BLaER1 (cell line): ENCODE measurements around the gene DOCK2.

ENCODE experiments used
- H3K27ac ChIP-seq: shearing (Covaris generic); formaldehyde crosslinking; 2 replicates; pipeline ENCODE4 v1.8.1; 2022
- H3K27me3 ChIP-seq: shearing (Covaris generic); formaldehyde crosslinking; 2 replicates; pipeline ENCODE4 v1.8.1; 2022
- H3K36me3 ChIP-seq: shearing (Covaris generic); formaldehyde crosslinking; 2 replicates; pipeline ENCODE4 v1.8.1; 2022
- H3K4me1 ChIP-seq: shearing (Covaris generic); formaldehyde crosslinking; 2 replicates; pipeline ENCODE4 v1.8.1; 2022
- H3K4me2 ChIP-seq: shearing (Covaris generic); formaldehyde crosslinking; 2 replicates; pipeline ENCODE4 v1.8.1; 2022
- H3K4me3 ChIP-seq: shearing (Covaris generic); formaldehyde crosslinking; 2 replicates; pipeline ENCODE4 v1.8.1; 2022
- H3K9ac ChIP-seq: shearing (Covaris generic); formaldehyde crosslinking; 2 replicates; pipeline ENCODE4 v1.8.1; 2022
- H3K9me3 ChIP-seq: shearing (Covaris generic); formaldehyde crosslinking; 2 replicates; pipeline ENCODE4 v1.8.1; 2022
- H4K20me1 ChIP-seq: shearing (Covaris generic); formaldehyde crosslinking; 2 replicates; pipeline ENCODE4 v1.8.1; 2022
- Cebpa-rat ChIP-seq: shearing (Covaris generic); IDR thresholded peaks from 2 replicates; pipeline ENCODE4 v1.8.1; 2022

DOCK2 gene

DNA sequence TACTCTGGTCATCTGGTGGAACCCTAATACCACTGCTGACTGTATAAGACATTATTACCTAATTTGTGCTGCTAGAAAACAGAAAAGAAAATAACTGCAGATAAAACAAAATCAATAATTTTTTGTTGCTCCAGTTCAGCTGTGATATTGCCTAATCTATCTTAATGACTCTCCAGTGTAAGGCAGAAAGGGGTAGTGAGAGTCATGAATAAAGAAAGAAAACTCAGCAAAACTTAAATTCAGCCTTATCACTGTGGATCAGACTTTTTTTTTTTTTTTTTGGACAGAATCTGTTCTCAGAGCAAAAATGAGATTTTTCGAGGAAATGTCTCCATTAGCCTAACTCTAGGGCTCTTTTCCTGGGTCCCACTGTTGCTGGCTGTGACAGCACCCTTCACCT lies 1.1 kb upstream of the DOCK2 start:
- Histone ChIP-seq H3K4me1 (peaks cover 21% of the 10 kb centered on the region), H3K27me3 (no peaks in the 10 kb centered on the region), H3K9me3 (peaks cover 21% of the 10 kb centered on the region), H3K27ac (no peak overlapping the region), H3K4me2 (no peak overlapping the region), H3K4me3 (no peak overlapping the region), H4K20me1 (peaks cover 13% of the 10 kb centered on the region), H3K36me3 (peaks cover 23% of the 10 kb centered on the region), H3K9ac (no peak overlapping the region)
- no peak for TF ChIP-seq Cebpa-rat

DNA sequence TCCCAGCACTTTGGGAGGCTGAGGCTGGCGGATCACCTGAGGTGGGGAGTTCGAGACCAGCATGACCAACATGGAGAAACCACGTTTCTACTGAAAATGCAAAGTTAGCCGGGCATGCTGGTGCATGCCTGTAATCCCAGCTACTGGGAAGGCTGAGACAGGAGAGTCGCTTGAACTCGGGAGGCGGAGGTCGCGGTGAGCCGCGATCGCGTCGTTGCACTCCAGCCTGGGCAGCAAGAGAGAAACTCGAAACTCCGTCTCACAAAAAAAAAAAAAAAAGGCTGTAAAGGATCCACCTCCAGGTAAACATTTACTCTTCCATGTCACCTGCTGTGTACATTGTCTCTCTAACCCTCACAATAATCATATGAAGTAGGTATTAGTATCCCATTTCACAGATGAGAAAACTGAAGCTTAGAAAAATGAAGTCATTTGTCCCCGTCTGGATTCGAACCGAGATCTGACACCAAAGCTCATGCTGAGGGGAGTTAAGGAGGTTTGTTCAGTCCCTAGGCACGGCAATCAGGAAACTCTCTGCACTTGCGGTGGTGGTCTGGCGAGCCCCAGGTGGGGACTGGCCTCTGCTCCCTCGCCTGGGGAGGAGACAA lies 494 bp upstream of the DOCK2 start:
- Histone ChIP-seq H3K27ac (peak overlapping the region; percentile 95), H4K20me1 (peaks cover 19% of the 10 kb centered on the region), H3K9me3 (peaks cover 21% of the 10 kb centered on the region), H3K36me3 (peaks cover 26% of the 10 kb centered on the region), H3K9ac (peak overlapping the region; percentile 88), H3K4me2 (peak overlapping the region; percentile 86), H3K27me3 (no peaks in the 10 kb centered on the region), H3K4me3 (peak overlapping the region; percentile 80), H3K4me1 (peaks cover 21% of the 10 kb centered on the region)
- no peak for TF ChIP-seq Cebpa-rat

DNA sequence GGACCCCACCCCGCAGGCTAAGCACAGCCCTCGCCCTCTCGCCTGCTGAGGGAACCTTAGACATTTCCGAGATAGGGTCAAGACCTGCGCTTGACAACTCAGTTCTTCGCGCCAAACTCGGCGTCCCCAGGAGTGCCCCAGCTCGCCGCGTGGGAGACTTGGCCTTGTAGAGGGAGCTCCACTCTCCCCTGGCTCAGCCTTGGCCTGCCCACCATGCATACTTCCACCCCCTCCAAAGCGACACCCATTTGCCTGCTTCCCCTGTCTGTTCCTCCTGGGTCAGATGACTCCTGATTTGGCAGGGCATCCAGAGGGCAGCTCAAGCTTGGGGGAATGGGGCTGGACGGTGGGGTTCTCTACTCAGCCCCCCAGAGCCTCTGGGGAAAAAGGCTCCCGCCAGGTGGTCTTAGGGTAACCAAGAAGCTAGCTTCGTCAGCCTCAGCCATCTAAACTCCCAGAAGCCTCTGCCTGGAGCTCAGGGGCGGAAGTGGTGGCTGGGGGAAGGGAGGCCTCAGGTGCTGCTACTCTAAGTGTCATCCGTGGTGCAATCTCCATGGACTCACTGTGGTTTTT lies 560 bp downstream of the DOCK2 start:
- H3K27ac ChIP-seq: peak overlapping the region; percentile 95
- peaks cover 21% of the 10 kb centered on the region for H3K9me3 ChIP-seq
- no peaks in the 10 kb centered on the region for H3K27me3 ChIP-seq
- H4K20me1 ChIP-seq: peaks cover 30% of the 10 kb centered on the region
- peaks cover 26% of the 10 kb centered on the region for H3K36me3 ChIP-seq
- peaks cover 21% of the 10 kb centered on the region for H3K4me1 ChIP-seq
- H3K4me3 ChIP-seq: peak overlapping the region; percentile 80
- no peak for TF ChIP-seq Cebpa-rat
- peak overlapping the region; percentile 88 for H3K9ac ChIP-seq
- H3K4me2 ChIP-seq: peak overlapping the region; percentile 86

DNA sequence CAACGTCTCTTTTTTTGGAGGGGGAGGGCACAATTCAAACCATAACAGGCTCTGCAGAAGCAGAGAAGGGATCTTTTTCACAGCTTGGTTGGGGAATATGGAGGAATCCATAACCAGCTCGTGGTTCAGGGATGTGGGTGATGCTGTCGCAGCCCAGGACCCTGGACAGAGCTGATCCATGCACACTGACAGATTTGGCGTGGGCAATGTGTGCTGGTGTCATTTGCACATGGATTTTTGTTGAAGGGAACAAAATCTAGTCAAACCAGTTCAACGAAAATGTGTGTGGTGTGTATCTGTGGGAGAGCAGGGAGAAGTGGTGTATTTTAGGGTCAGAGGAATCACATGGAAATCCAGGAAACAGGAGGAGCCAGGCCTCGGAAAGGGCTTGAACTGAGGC lies 4.2 kb downstream of the DOCK2 start:
- Histone ChIP-seq H3K27ac (no peak overlapping the region), H3K4me2 (no peak overlapping the region), H3K4me3 (no peak overlapping the region), H3K4me1 (peaks cover 19% of the 10 kb centered on the region), H3K36me3 (peaks cover 36% of the 10 kb centered on the region), H3K9ac (no peak overlapping the region), H4K20me1 (peaks cover 62% of the 10 kb centered on the region), H3K27me3 (no peaks in the 10 kb centered on the region), H3K9me3 (peaks cover 22% of the 10 kb centered on the region)
- no peak for TF ChIP-seq Cebpa-rat

DNA sequence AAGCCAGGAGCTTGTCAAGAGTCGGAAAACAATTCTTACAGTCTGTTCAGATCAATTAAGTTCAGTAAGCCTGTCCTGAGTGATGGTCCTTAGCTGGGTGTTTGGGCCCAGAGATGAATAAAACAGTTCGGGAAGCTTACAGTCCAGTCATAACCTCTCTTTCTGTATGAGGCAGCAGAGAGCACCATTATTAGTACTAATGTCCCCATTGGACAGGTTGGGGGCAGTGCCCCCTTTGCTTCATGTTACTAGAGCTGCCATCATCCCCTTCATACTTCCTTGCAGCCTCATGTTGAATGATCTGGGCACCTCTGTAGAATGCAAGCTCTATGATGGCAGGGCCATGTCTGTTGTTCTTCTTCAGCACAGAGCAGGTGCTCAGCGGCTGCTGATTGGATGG lies 9.8 kb downstream of the DOCK2 start:
- no peaks in the 10 kb centered on the region for H3K27me3 ChIP-seq
- H3K27ac ChIP-seq: no peak overlapping the region
- H4K20me1 ChIP-seq: peaks cover 86% of the 10 kb centered on the region
- peaks cover 38% of the 10 kb centered on the region for H3K36me3 ChIP-seq
- H3K4me3 ChIP-seq: no peak overlapping the region
- TF ChIP-seq Cebpa-rat: no peak
- 0 out of 2 replicates have a peak overlapping the region, but pooled peaks have one; percentile 74 for H3K4me2 ChIP-seq
- 0 out of 2 replicates have a peak, but pooled peaks cover 6% of the 10 kb centered on the region for H3K9me3 ChIP-seq
- H3K9ac ChIP-seq: no peak overlapping the region
- peaks cover 40% of the 10 kb centered on the region for H3K4me1 ChIP-seq

DNA sequence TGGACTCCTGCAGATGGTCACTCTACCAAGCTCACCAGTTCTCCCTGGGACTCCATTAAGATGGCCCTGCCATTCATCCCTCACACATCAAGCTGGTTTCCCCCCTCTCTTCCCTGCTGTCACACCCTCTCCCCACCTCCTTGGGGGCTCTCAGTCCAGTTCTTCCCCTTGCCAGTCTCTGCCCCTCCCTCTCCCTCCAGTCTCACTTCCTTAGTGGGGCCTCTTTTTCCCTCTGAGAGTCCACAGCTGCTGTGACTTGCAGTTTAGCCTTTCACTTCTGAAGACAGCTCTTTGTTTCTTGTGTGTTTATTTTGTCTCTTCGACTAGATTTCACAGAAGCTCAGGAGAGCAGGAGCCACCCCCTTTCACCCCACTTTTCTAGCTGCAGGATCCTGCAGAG lies 10.5 kb downstream of the DOCK2 start:
- Histone ChIP-seq H3K4me3 (no peak overlapping the region), H4K20me1 (peaks cover 86% of the 10 kb centered on the region), H3K9me3 (0 out of 2 replicates have a peak, but pooled peaks cover 6% of the 10 kb centered on the region), H3K36me3 (peaks cover 40% of the 10 kb centered on the region), H3K27me3 (no peaks in the 10 kb centered on the region), H3K27ac (peak overlapping the region; percentile 63), H3K4me1 (peaks cover 40% of the 10 kb centered on the region), H3K4me2 (peak overlapping the region; percentile 74), H3K9ac (peak overlapping the region; percentile 55)
- TF ChIP-seq Cebpa-rat: no peak

DNA sequence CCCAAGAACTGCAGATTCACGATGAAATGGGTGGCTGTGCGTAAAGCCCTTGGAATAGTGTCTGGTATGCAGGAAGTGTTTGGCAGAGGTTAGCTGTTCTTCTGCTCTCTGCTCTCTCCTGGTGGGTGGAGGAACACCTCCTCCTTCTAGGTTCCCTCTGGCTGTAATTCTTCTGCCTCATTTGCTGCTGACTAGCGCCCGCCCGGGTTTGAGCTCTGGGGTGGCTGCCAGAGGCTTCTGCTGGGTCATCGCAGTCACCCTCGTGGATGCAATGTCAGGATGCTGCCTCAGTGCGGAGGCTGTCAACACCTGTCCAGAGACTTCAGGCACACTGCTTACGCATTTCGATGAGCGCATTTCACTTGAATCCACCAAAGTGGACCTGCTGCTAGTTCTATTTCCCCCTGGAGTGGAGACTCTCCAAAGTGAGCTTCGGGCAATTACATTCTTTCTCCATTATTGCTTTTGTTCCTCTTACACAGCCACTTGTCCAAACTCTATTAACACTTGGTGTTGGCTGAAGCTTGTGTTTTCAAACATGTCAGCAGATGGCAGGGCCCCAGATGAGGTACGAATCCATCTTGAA lies 11.7 kb downstream of the DOCK2 start:
- H4K20me1 ChIP-seq: peaks cover 88% of the 10 kb centered on the region
- H3K27me3 ChIP-seq: no peaks in the 10 kb centered on the region
- peaks cover 40% of the 10 kb centered on the region for H3K4me1 ChIP-seq
- no peak overlapping the region for H3K4me2 ChIP-seq
- no peak overlapping the region for H3K4me3 ChIP-seq
- H3K36me3 ChIP-seq: peaks cover 49% of the 10 kb centered on the region
- no peak for TF ChIP-seq Cebpa-rat
- 0 out of 2 replicates have a peak, but pooled peaks cover 6% of the 10 kb centered on the region for H3K9me3 ChIP-seq
- H3K27ac ChIP-seq: peak overlapping the region; percentile 63; the same call in 1 of the 2 replicates
- no peak overlapping the region for H3K9ac ChIP-seq

DNA sequence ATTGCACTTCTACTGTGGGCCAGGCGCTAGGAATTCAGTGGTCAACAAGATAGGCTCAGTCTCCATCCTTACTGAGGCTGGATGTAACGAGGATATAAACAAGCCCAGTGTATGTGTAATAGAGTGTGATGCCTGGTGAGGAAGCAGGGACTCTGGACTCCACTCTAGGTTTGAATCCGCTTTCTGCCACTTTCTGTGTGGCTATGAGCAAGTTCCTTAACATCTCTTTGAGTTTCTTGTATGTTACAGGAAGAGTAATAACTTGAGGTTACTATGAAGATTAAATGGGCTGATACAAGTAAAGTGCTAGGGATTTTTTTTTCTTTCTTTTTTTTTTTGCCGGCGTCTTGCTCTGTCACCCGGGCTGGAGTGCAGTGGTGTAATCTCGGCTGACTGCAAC lies 12.4 kb downstream of the DOCK2 start:
- peaks cover 52% of the 10 kb centered on the region for H3K36me3 ChIP-seq
- H3K27me3 ChIP-seq: no peaks in the 10 kb centered on the region
- H3K4me2 ChIP-seq: no peak overlapping the region
- H4K20me1 ChIP-seq: peaks cover 88% of the 10 kb centered on the region
- H3K9me3 ChIP-seq: 0 out of 2 replicates have a peak, but pooled peaks cover 5% of the 10 kb centered on the region
- no peak overlapping the region for H3K27ac ChIP-seq
- no peak overlapping the region for H3K4me3 ChIP-seq
- no peak for TF ChIP-seq Cebpa-rat
- peaks cover 40% of the 10 kb centered on the region for H3K4me1 ChIP-seq
- no peak overlapping the region for H3K9ac ChIP-seq

DNA sequence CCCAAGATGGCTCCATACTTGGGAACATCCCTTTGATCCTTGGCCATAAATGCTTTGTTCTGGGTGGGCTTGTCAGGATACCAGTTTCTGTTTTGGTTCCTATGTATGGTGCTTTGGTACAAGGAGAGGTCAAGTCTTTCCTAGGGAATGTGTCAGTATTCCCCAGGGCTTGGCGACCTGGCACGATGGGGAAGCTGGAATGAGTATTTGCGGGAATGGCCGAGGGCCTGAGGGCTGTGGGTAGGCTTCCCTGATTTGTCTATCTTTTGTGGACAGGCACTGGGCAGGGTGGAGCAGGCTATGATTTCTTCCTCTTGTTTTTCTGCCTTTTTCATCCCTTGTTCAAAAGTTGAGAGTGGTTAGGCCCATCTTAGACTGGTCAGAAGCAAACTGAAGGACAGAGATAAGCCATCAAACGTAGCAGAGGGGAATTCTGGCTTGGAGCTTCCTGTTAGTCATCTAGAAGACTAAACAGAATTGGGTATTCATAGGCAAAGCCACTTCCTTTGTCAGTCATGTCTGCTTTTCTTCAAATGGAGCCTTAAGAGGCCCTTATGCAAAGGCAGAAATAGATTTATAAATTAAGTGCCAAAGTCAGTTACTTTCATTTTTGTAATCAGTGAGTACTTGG lies 13.7 kb downstream of the DOCK2 start:
- Histone ChIP-seq H3K9ac (no peak overlapping the region), H3K4me2 (peak overlapping the region; percentile 58), H3K4me3 (no peak overlapping the region), H3K27ac (peak overlapping the region; percentile 53; the same call in 1 of the 2 replicates), H3K27me3 (no peaks in the 10 kb centered on the region), H3K9me3 (no peaks in the 10 kb centered on the region), H3K36me3 (peaks cover 62% of the 10 kb centered on the region), H4K20me1 (peaks cover 84% of the 10 kb centered on the region), H3K4me1 (peaks cover 40% of the 10 kb centered on the region)
- no peak for TF ChIP-seq Cebpa-rat

DNA sequence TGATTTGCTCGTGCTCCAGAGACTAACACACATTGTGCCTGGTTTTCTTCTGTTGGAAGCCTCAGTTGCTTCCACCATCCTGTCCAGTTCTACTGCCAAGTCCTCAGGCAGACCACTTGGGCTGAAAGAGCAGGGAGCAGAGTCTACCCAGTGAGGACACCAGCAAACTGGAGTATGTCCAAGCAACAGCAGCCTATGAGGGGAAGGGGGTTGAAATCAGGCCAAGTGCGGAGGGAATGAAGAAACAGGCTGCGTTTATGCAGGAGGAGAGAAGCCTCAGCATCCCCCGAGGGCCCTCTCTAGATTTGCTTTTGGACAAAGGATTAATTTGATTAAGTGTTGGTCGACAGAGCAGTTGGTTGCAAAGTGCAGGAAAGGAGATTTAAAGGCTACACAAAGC lies 14.5 kb downstream of the DOCK2 start:
- Histone ChIP-seq H3K4me3 (no peak overlapping the region), H3K9me3 (no peaks in the 10 kb centered on the region), H3K4me1 (peaks cover 40% of the 10 kb centered on the region), H3K36me3 (peaks cover 64% of the 10 kb centered on the region), H3K27ac (no peak overlapping the region), H3K9ac (no peak overlapping the region), H4K20me1 (peaks cover 78% of the 10 kb centered on the region), H3K4me2 (peak overlapping the region; percentile 58), H3K27me3 (no peaks in the 10 kb centered on the region)
- no peak for TF ChIP-seq Cebpa-rat
